ENCODE measurements around the gene KRTAP10-11.
"Not testable (repeated sequence)": the region's sequence is repeated elsewhere in the genome, so short reads cannot be mapped to it uniquely, and the experiment has no call there.

The KRTAP10-11 gene

GRCh38 chr21:44667612-44668011 lies 21.4 kb downstream of the KRTAP10-11 start:
- no peak for DNase-seq

DNA sequence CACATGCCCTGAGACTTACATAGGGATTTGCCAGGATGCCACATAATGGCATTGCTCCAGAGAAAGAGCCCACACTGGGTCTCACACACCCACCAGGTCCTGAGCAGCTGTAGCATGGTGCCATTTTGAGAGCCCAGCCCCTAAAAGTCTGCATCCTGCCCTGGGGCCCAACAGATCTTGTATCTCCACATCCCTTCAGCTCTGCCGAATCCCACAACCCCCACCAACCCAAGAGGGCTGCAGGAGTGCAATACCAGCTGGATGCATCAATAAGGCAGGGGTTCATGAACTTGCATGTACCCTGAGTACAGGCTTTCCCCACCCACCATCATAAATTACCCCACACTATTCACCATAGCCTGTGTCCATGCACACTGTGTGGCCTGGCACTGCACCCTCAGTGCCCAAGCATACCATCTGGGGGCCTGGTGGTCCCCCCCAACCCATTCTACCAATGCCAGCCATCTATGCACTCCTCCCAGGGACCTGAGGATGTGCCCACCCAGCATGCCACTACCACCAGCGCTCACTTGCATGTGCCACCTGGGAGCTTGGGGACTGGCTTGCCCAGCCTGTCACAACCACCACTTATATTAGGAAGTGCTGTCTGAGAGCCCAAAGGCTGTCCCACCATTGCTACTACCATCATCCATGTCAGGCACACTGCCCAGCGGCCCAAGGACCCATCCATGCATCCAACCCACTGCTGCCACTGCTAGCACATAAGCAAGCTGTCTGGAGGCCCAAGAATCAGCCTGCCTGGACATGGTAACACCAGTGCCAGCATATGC lies 24.6 kb downstream of the KRTAP10-11 start:
- no peak for DNase-seq

DNA sequence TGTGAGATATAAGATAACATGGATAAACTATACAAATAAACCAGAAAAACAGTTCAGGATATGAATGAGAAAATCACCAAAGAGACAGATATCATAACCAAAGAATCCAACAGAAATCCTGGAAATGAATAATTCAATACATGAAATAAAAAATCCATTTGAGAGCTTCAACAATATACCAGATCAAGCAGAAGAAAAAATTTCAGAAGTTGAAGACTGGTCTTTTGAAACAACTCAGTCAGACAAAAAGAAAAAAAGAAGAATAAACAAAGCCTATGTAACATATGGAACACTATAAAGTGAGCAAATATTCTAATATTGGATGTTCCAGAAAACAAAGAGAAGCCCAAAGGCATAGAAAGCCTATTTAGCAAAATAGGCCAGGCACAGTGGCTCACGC lies 25.7 kb downstream of the KRTAP10-11 start:
- no peak for DNase-seq

GRCh38 chr21:44677881-44678280 lies 31.7 kb downstream of the KRTAP10-11 start:
- DNase-seq = no peak

DNA sequence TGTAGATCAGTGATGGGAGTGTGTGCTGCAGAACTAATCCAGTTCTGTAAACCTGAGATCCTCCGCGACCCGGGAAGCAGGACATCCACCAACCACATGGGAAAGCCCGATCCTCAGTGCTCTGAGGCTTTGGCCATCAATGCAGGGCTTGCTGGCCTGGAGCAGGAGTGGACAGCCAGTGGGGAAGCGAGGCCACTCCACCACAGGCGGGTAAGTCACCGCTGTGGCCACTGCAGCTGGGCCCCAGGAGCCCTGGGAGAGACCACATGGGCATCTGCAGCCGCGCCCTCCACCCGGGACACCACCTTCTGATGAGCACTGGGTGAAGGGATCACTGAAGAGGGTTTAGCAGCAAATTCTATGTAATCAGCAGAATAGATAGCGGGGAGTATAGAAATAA lies 34.9 kb downstream of the KRTAP10-11 start:
- no peak for DNase-seq

DNA sequence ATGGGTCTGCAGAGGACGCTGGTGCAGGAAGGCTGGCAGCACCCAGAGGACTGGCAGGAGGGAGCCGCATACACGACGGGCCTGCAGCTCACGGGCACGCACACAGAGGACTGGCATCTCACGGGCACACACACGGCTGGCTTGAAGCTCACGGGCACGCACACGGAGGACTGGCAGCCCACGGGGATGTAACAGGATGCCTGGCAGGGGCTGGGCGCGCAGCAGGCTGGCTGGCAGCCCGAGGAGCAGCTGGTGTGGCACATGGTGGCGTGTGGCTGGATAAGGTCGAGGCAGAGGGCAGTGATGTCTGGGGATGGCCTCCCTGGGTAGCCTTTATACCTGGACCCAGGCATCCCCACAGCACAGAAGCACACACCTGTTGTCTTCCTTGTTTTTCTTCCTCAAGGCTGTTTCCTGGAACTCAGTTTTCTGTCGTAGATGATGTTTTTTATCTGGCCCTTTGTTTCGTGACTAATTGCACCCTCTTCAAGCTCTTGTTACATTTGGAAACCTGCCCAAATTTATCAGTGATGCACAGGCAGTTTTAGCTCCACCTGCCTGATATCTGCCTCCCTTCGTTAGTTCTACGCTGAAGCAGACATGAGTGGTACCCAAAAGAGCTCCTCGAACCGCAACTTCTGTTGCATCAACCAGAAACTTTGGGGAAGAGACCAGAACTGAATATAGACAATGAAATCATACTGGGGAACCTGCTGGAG lies 35.8 kb downstream of the KRTAP10-11 start, which contains the start of gene KRTAP12-1:
Gene KRTAP12-1, minus strand, starts transcription at position 303 of the 719 bp plus-strand sequence. Its CDS starts 40 bp downstream, at position 263.
- no peak for DNase-seq

DNA sequence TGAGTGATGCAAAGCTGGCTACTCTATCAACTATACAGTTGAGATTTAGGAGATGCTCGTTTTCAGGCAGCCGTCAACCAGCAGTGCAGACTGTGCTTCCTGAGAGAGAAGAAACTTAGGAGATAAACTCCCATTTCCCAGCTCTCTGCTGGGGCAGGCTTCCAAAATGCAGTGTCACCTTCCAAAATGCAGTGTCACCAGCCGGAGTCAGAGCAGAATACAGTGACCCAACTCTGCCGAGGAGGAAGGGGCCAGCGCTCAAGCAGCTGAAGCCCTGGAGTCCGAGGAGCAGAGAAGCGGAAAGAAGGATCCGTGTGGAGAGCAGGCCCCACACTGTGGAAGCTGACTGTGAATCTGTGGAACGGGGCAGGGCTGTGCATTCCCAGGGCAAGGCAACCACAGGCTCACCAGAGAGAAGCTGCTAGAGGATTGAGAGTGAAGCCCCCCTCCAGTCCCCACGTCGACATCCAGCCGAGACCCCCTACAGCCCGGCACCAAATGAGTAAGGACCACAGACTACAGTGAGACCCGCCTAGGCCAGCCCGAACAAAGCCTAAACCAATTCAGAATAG lies 36.5 kb downstream of the KRTAP10-11 start:
- no peak for DNase-seq

GRCh38 chr21:44684077-44684476 lies 37.9 kb downstream of the KRTAP10-11 start:
- DNase-seq = no peak

DNA sequence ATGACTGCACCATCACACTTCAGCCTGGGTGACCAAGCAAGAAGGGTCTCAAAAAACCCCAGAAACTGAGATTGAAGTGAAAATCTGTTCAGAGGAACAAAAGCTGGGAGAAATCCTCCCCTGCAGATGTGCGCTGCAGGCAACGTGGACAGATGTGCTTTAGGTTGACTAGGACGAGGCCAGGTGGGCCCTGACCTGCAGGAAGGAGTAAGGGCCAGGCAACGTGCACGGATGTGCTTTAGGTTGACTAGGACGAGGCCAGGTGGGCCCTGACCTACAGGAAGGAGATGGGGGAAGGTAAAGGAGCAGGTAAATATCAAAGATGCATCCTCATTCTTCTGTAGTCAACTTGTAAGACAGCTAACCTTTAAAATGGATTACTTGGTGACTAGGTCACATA lies 38.3 kb downstream of the KRTAP10-11 start:
- no peak for DNase-seq

- not testable (repeated sequence) for DNase-seq
Observed at GRCh38 chr21:44685050-44685449, 38.8 kb downstream of the KRTAP10-11 start.

DNA sequence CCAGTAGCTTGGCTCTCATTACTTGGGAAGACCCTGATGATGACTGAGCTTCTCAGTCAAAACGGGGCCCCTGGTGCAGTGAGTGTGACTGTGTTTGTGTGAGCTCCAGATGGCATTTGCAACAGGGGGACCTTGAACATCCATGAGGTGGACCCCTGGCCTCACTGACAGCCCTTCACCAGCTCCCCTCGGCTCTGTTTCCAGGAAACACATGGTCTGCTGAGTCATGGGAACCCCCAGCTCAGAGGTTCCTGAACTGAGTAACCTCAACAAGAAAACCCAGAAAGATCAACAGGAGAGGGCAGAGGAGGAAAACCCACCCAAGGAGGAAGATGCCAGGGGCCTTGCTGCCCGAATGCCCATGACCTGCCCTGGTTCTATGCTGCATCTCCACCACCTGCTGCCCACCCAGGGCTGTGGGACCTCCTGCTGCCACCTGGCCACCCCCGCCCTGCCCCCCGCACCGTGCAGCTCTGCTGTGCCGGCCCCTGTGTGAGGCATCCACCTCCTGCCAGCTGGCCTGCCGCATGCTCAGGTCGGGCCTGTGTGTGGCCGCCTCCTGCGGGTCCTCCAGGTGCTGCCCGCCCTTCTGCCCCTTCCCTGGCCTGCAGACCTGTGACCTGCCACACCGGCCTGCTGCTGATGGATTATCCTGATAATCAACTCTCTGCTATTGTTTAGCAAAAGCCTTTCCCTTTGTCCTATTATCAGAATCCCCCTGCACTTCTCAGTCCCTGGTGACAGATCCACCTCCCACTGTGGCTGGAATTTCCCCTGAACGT lies 40.0 kb downstream of the KRTAP10-11 start:
- no peak for DNase-seq

GRCh38 chr21:44686843-44687561 lies 40.8 kb downstream of the KRTAP10-11 start:
- no peak for DNase-seq

GRCh38 chr21:44687671-44688070 lies 41.5 kb downstream of the KRTAP10-11 start:
- DNase-seq = no peak

- DNase-seq = not testable (repeated sequence)
Observed at GRCh38 chr21:44689740-44690139, 43.5 kb downstream of the KRTAP10-11 start.

- no peak for DNase-seq
Observed at GRCh38 chr21:44691686-44692085, 45.5 kb downstream of the KRTAP10-11 start.

DNA sequence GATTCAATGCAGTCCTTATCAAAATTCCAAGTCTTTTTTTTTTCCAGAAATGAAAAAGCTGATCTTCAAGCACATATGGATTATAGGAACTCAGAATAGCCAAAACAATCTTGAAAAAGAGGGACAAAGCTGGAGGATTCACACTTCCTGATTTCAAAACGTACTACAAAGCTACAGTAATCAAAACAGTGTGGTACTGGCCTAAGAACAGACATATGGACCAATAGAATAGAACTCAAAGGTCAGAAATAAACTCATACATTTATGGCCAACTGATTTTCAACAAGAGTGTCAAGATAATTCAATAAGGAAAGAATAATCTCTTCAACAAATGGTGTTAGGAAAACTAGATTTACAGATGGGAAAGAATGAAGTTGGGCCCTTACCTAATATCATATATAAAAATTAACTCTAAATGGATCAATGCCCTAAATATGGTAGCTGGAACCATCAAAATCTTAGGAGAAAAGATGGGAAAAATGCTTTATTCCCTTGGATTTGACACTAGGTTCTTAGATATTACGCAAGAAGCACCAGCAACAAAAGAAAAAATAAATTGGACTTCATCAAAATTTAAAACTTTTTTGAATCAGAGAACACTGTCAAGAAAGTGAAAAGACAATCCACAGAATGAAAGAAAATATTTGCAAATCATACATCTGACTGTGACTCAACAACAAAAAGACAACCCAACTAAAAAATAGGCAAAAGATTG lies 46.7 kb downstream of the KRTAP10-11 start:
- no peak for DNase-seq

GRCh38 chr21:44694776-44695175 lies 48.6 kb downstream of the KRTAP10-11 start:
- DNase-seq = no peak

- DNase-seq = no peak
Observed at GRCh38 chr21:44695184-44695583, 49.0 kb downstream of the KRTAP10-11 start.

GRCh38 chr21:44695641-44696040 lies 49.4 kb downstream of the KRTAP10-11 start:
- no peak for DNase-seq

GRCh38 chr21:44696572-44696971 lies 50.4 kb downstream of the KRTAP10-11 start:
- DNase-seq = no peak

Measured in CD4-positive, alpha-beta T cell treated with Interleukin-6 for 4 hours (primary cell).